ENCODE data around the gene LTBP1. TPM values are rescaled to one million over a fixed set of nuclear protein-coding genes. Genes with fewer than 3 reads are reported as not detected.

LTBP1 gene
- total and polyA plus RNA-seq, 7 experiments from 2014 or later: 0.29 to 2.1 TPM; not detected in 5

DNA sequence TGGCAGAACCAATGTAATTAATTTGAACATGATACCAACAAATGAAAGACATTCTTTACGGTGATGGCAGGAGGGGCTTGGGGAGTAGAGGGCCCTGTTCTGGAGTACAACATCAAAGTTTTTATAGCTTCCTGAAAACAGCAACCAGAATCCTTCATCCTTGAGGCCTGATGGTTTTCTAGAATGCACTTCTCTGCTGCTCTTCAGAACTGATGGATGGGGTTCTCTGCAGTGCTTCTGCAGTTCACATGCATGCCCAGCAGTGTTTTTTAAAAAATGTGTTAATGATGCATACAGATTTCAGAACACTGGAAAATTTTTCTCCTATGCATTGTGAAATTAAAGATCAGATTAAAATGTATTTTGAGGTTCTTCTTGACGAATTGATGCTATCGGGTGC, 2.5 kb downstream of the LTBP1 start:
- Mint-ChIP-seq H3K27me3 (peaks cover 32 to 52% (median 40%) of the 10 kb centered on the region in 5 donors), H3K4me1 (peaks cover 3 to 15% (median 5%) of the 10 kb centered on the region in 7 donors), H3K36me3 (peaks cover 0 to 2% (median 0%) of the 10 kb centered on the region in 5 donors), H3K9me3 (peaks cover 0 to 2% (median 0%) of the 10 kb centered on the region in 11 donors), H3K27ac (no peak overlapping the region), H3K4me3 (peak overlapping the region in 5 of 10 donors; percentile 25 to 71 (median 34))
- ATAC-seq: no peak
- CTCF ChIA-PET: no interaction called here
- intact Hi-C loops (cut with micrococcal nuclease): loop anchor here (5.0 to 10.0 kb wide), 4 partner anchors 174 to 636 kb away; partner anchors contain the start of gene RASGRP3 (in 1 of the 2)
- POLR2A ChIA-PET: no interaction called here
- H3K9me3 ChIP-seq (ENCODE audit: control insufficient read depth in 2 of 3, low read length in 3 of 3): no peaks in the 10 kb centered on the region
- no peaks in the 10 kb centered on the region for H3K36me3 ChIP-seq (ENCODE audit: control insufficient read depth in 2 of 3, insufficient read depth in 3 of 3, low read length in 3 of 3)
- H3K27ac ChIP-seq (ENCODE audit: low read depth, low read length): no peak overlapping the region
- H3K4me3 ChIP-seq (ENCODE audit: low read length): no peak overlapping the region
- peaks cover 3 to 7% of the 10 kb centered on the region in 2 donors for H3K27me3 ChIP-seq (ENCODE audit: control insufficient read depth in 2 of 2, insufficient read depth in 2 of 2, low read length in 2 of 2)
- no peak for DNase-seq
- no peaks in the 10 kb centered on the region for H3K4me1 ChIP-seq (ENCODE audit: control insufficient read depth in 2 of 2, insufficient read depth in 2 of 2, low read length in 2 of 2)

DNA sequence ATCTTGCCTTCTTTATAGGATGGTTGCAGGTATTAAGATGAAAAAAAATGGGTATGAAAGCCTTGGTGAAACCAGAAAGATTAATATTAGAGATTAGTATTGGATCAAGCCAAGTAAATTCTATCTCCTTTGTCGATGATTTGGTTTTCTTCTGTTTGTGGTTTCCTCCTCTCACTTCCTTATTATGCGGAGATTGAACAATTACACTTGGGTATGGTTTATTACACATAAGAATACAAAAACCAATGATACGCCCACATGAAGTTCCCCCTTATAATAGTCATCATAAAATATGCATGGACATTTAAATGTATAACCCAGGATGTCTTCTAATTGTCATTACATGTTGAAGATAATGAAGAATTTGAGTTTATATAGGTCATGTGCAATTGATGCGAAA, 4.9 kb downstream of the LTBP1 start:
- intact Hi-C loops (cut with micrococcal nuclease): no loop called here
- no peaks in the 10 kb centered on the region for H3K36me3 ChIP-seq (ENCODE audit: control insufficient read depth in 2 of 3, insufficient read depth in 3 of 3, low read length in 3 of 3)
- Mint-ChIP-seq H3K4me1 (peaks cover 3 to 9% (median 5%) of the 10 kb centered on the region in 7 donors), H3K36me3 (peaks cover 0 to 2% (median 0%) of the 10 kb centered on the region in 5 donors), H3K27me3 (peaks cover 28 to 51% (median 35%) of the 10 kb centered on the region in 5 donors), H3K4me3 (no peak overlapping the region), H3K9me3 (peaks cover 0 to 2% (median 0%) of the 10 kb centered on the region in 11 donors), H3K27ac (no peak overlapping the region)
- peaks cover 3 to 7% of the 10 kb centered on the region in 2 donors for H3K27me3 ChIP-seq (ENCODE audit: control insufficient read depth in 2 of 2, insufficient read depth in 2 of 2, low read length in 2 of 2)
- CTCF ChIA-PET: no interaction called here
- no peak for DNase-seq
- ATAC-seq: no peak
- H3K9me3 ChIP-seq (ENCODE audit: control insufficient read depth in 2 of 3, low read length in 3 of 3): no peaks in the 10 kb centered on the region
- H3K27ac ChIP-seq (ENCODE audit: low read depth, low read length): no peak overlapping the region
- H3K4me3 ChIP-seq (ENCODE audit: low read length): no peak overlapping the region
- POLR2A ChIA-PET: no interaction called here
- no peaks in the 10 kb centered on the region for H3K4me1 ChIP-seq (ENCODE audit: control insufficient read depth in 2 of 2, insufficient read depth in 2 of 2, low read length in 2 of 2)

- peaks cover 3 to 7% of the 10 kb centered on the region in 2 donors for H3K27me3 ChIP-seq (ENCODE audit: control insufficient read depth in 2 of 2, insufficient read depth in 2 of 2, low read length in 2 of 2)
- H3K9me3 ChIP-seq (ENCODE audit: control insufficient read depth in 2 of 3, low read length in 3 of 3): no peaks in the 10 kb centered on the region
- H3K27me3 Mint-ChIP-seq: peaks cover 28 to 51% (median 35%) of the 10 kb centered on the region in 5 donors
- peaks cover 0 to 2% (median 0%) of the 10 kb centered on the region in 11 donors for H3K9me3 Mint-ChIP-seq
- H3K4me3 Mint-ChIP-seq: no peak overlapping the region
- H3K4me3 ChIP-seq (ENCODE audit: low read length): no peak overlapping the region
- intact Hi-C loops (cut with micrococcal nuclease): no loop called here
- no peaks in the 10 kb centered on the region for H3K4me1 ChIP-seq (ENCODE audit: control insufficient read depth in 2 of 2, insufficient read depth in 2 of 2, low read length in 2 of 2)
- POLR2A ChIA-PET: no interaction called here
- no peaks in the 10 kb centered on the region for H3K36me3 ChIP-seq (ENCODE audit: control insufficient read depth in 2 of 3, insufficient read depth in 3 of 3, low read length in 3 of 3)
- H3K27ac ChIP-seq (ENCODE audit: low read depth, low read length): no peak overlapping the region
- DNase-seq: no peak
- no peak overlapping the region for H3K27ac Mint-ChIP-seq
- peaks cover 0 to 2% (median 0%) of the 10 kb centered on the region in 5 donors for H3K36me3 Mint-ChIP-seq
- CTCF ChIA-PET: no interaction called here
- H3K4me1 Mint-ChIP-seq: peaks cover 3 to 9% (median 5%) of the 10 kb centered on the region in 7 donors
- no peak for ATAC-seq
Measured at GRCh38 chr2:32952761-32953476, 6.2 kb downstream of the LTBP1 start.

GRCh38 chr2:32954206-32954605, 7.5 kb downstream of the LTBP1 start:
- no peaks in the 10 kb centered on the region for H3K9me3 ChIP-seq (ENCODE audit: control insufficient read depth in 2 of 3, low read length in 3 of 3)
- H3K36me3 ChIP-seq (ENCODE audit: control insufficient read depth in 2 of 3, insufficient read depth in 3 of 3, low read length in 3 of 3): no peaks in the 10 kb centered on the region
- H3K4me1 Mint-ChIP-seq: peaks cover 0 to 5% (median 0%) of the 10 kb centered on the region in 7 donors
- intact Hi-C loops (cut with micrococcal nuclease): no loop called here
- no peak overlapping the region for H3K27ac Mint-ChIP-seq
- H3K9me3 Mint-ChIP-seq: peaks cover 0 to 2% (median 0%) of the 10 kb centered on the region in 11 donors
- CTCF ChIA-PET: no interaction called here
- no peak overlapping the region for H3K4me3 Mint-ChIP-seq
- H3K27me3 ChIP-seq (ENCODE audit: control insufficient read depth in 2 of 2, insufficient read depth in 2 of 2, low read length in 2 of 2): peaks cover 0 to 3% of the 10 kb centered on the region in 2 donors
- DNase-seq (no peak), ATAC-seq (no peak)
- no peaks in the 10 kb centered on the region for H3K36me3 Mint-ChIP-seq
- POLR2A ChIA-PET: no interaction called here
- no peak overlapping the region for H3K4me3 ChIP-seq (ENCODE audit: low read length)
- H3K27me3 Mint-ChIP-seq: peaks cover 22 to 44% (median 28%) of the 10 kb centered on the region in 5 donors
- H3K27ac ChIP-seq (ENCODE audit: low read depth, low read length): no peak overlapping the region
- no peaks in the 10 kb centered on the region for H3K4me1 ChIP-seq (ENCODE audit: control insufficient read depth in 2 of 2, insufficient read depth in 2 of 2, low read length in 2 of 2)

DNA sequence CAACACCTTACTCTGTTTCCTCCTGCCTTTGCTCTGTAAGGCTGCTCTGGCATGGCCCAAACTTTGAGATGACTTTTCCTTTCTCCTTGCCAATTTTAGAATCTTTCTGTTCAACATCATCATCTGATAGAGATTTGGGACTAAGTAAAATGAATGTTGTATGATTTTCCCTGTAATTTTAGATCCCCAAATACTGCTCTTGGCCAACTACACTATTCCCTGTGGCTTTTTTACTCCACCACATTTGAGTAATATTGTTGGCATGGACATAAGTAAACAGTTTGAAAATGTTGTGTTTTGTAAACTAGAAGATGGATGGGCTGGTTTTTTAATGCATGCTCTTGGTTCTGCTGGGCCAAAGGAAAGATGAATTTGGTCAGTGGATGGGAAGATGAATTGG, 12.1 kb downstream of the LTBP1 start:
- CTCF ChIA-PET: no interaction called here
- Mint-ChIP-seq H3K36me3 (no peaks in the 10 kb centered on the region), H3K4me3 (no peak overlapping the region), H3K4me1 (no peaks in the 10 kb centered on the region), H3K27ac (no peak overlapping the region), H3K9me3 (no peaks in the 10 kb centered on the region), H3K27me3 (peaks cover 5 to 19% (median 10%) of the 10 kb centered on the region in 5 donors)
- H3K4me3 ChIP-seq (ENCODE audit: low read length): no peak overlapping the region
- POLR2A ChIA-PET: no interaction called here
- H3K9me3 ChIP-seq (ENCODE audit: control insufficient read depth in 2 of 3, low read length in 3 of 3): no peaks in the 10 kb centered on the region
- no peaks in the 10 kb centered on the region for H3K36me3 ChIP-seq (ENCODE audit: control insufficient read depth in 2 of 3, insufficient read depth in 3 of 3, low read length in 3 of 3)
- H3K27ac ChIP-seq (ENCODE audit: low read depth, low read length): no peak overlapping the region
- H3K4me1 ChIP-seq (ENCODE audit: control insufficient read depth in 2 of 2, insufficient read depth in 2 of 2, low read length in 2 of 2): no peaks in the 10 kb centered on the region
- DNase-seq: no peak
- ATAC-seq: no peak
- no peaks in the 10 kb centered on the region for H3K27me3 ChIP-seq (ENCODE audit: control insufficient read depth in 2 of 2, insufficient read depth in 2 of 2, low read length in 2 of 2)
- intact Hi-C loops (cut with micrococcal nuclease): no loop called here

GRCh38 chr2:32960238-32960637, 13.5 kb downstream of the LTBP1 start:
- no peak overlapping the region for H3K27ac ChIP-seq (ENCODE audit: low read depth, low read length)
- Mint-ChIP-seq H3K9me3 (no peaks in the 10 kb centered on the region), H3K36me3 (no peaks in the 10 kb centered on the region), H3K27ac (no peak overlapping the region), H3K4me3 (no peak overlapping the region), H3K4me1 (no peaks in the 10 kb centered on the region), H3K27me3 (peaks cover 5 to 19% (median 9%) of the 10 kb centered on the region in 5 donors)
- ATAC-seq (no peak), DNase-seq (no peak)
- H3K36me3 ChIP-seq (ENCODE audit: control insufficient read depth in 2 of 3, insufficient read depth in 3 of 3, low read length in 3 of 3): no peaks in the 10 kb centered on the region
- H3K4me1 ChIP-seq (ENCODE audit: control insufficient read depth in 2 of 2, insufficient read depth in 2 of 2, low read length in 2 of 2): no peaks in the 10 kb centered on the region
- intact Hi-C loops (cut with micrococcal nuclease): no loop called here
- H3K4me3 ChIP-seq (ENCODE audit: low read length): no peak overlapping the region
- H3K27me3 ChIP-seq (ENCODE audit: control insufficient read depth in 2 of 2, insufficient read depth in 2 of 2, low read length in 2 of 2): no peaks in the 10 kb centered on the region
- no peaks in the 10 kb centered on the region for H3K9me3 ChIP-seq (ENCODE audit: control insufficient read depth in 2 of 3, low read length in 3 of 3)
- ChIA-PET CTCF (no interaction called here), POLR2A (no interaction called here)

All from naive thymus-derived CD4-positive, alpha-beta T cell (primary cell).